ENCODE data around the gene C12orf50. TPM values are rescaled to one million over a fixed set of nuclear protein-coding genes. Genes with fewer than 3 reads are reported as not detected.
A peak's percentile ranks its signal among the peaks of the same experiment; 100 is the strongest.

The C12orf50 gene
- total and polyA plus RNA-seq, 10 donors = 0.17 to 0.27 (median 0.19) TPM; not detected in 7

- WGBS, 5 donors = 93 to 100% (median 96%) methylated on average over 1 of the region's 1 CpG
- peaks cover 0 to 3% (median 0%) of the 10 kb centered on the region in 6 donors for H3K4me1 ChIP-seq
- H3K27me3 ChIP-seq (replicated peaks in 1 of 7) = no peaks in the 10 kb centered on the region
- DNase-seq = no peak
- H3K4me3 ChIP-seq = no peak overlapping the region
- TF ChIP-seq POLR2A (IDR thresholded peaks at IDR 0.05) = no peak
- no peak for TF ChIP-seq POLR2AphosphoS5 (IDR thresholded peaks at IDR 0.05)
- TF ChIP-seq CTCF (IDR thresholded peaks at IDR 0.05 in 8 of 11, conservative IDR thresholded peaks at IDR 0.05 in 3 of 11) = no peak
- H3K9me3 ChIP-seq = no peaks in the 10 kb centered on the region
- H3K36me3 ChIP-seq = peaks cover 0 to 81% (median 34%) of the 10 kb centered on the region in 6 donors
- intact Hi-C loops (cut with DNase I; ENCODE audit: low total_unique reads) = no loop called here
- no peak overlapping the region for H3K27ac ChIP-seq
These were observed 29.5 kb upstream of the C12orf50 start for GRCh38 chr12:88058719-88059077.

GRCh38 chr12:88057994-88058718, 29.0 kb upstream of the C12orf50 start:
- H3K9me3 ChIP-seq = no peaks in the 10 kb centered on the region
- peaks cover 0 to 2% (median 0%) of the 10 kb centered on the region in 6 donors for H3K4me1 ChIP-seq
- no peak overlapping the region for H3K27ac ChIP-seq
- H3K36me3 ChIP-seq = peaks cover 0 to 83% (median 36%) of the 10 kb centered on the region in 6 donors
- no peaks in the 10 kb centered on the region for H3K27me3 ChIP-seq (replicated peaks in 1 of 7)
- DNase-seq = no peak
- TF ChIP-seq POLR2A (IDR thresholded peaks at IDR 0.05) (no peak), CTCF (IDR thresholded peaks at IDR 0.05 in 8 of 11, conservative IDR thresholded peaks at IDR 0.05 in 3 of 11) (no peak), POLR2AphosphoS5 (IDR thresholded peaks at IDR 0.05) (no peak)
- intact Hi-C loops (cut with DNase I; ENCODE audit: low total_unique reads) = no loop called here
- 93 to 98% (median 94%) methylated on average over 4 of the region's 4 CpGs for WGBS, 5 donors
- no peak overlapping the region for H3K4me3 ChIP-seq

GRCh38 chr12:88056571-88056970, 27.4 kb upstream of the C12orf50 start:
- Histone ChIP-seq H3K4me3 (no peak overlapping the region), H3K27me3 (replicated peaks in 1 of 7) (no peaks in the 10 kb centered on the region), H3K36me3 (peaks cover 0 to 87% (median 40%) of the 10 kb centered on the region in 6 donors), H3K27ac (no peak overlapping the region), H3K4me1 (no peaks in the 10 kb centered on the region), H3K9me3 (no peaks in the 10 kb centered on the region)
- 86 to 91% (median 89%) methylated on average over 2 of the region's 2 CpGs for WGBS, 5 donors
- no peak for TF ChIP-seq POLR2AphosphoS5 (IDR thresholded peaks at IDR 0.05)
- TF ChIP-seq CTCF (IDR thresholded peaks at IDR 0.05 in 8 of 11, conservative IDR thresholded peaks at IDR 0.05 in 3 of 11) = no peak
- TF ChIP-seq POLR2A (IDR thresholded peaks at IDR 0.05) = no peak
- DNase-seq = no peak
- intact Hi-C loops (cut with DNase I; ENCODE audit: low total_unique reads) = no loop called here

GRCh38 chr12:88052686-88053085, 23.5 kb upstream of the C12orf50 start:
- no peak for DNase-seq

More at GRCh38 chr12:88052686-88053085, 23.5 kb upstream of the C12orf50 start:
- intact Hi-C loops (cut with DNase I; ENCODE audit: low total_unique reads) = no loop called here
- Histone ChIP-seq H3K36me3 (peaks cover 0 to 94% (median 45%) of the 10 kb centered on the region in 6 donors), H3K27ac (no peak overlapping the region), H3K4me1 (no peaks in the 10 kb centered on the region), H3K4me3 (no peak overlapping the region), H3K27me3 (replicated peaks in 1 of 7) (no peaks in the 10 kb centered on the region), H3K9me3 (no peaks in the 10 kb centered on the region)
- TF ChIP-seq POLR2A (IDR thresholded peaks at IDR 0.05) (no peak), CTCF (IDR thresholded peaks at IDR 0.05 in 8 of 11, conservative IDR thresholded peaks at IDR 0.05 in 3 of 11) (peak in 2 of 11 experiments; percentile 6 to 10), POLR2AphosphoS5 (IDR thresholded peaks at IDR 0.05) (no peak)
- WGBS, 5 donors = 93 to 100% (median 94%) methylated on average over 1 of the region's 1 CpG

Data from spleen (tissue), 11 donors.